Endothelial cell of umbilical vein (primary cell): ENCODE measurements around the gene ZBTB12. TPM values are rescaled to one million over a fixed set of nuclear protein-coding genes. Genes with fewer than 3 reads are reported as not detected.
"Not testable (repeated sequence)": the region's sequence is repeated elsewhere in the genome, so short reads cannot be mapped to it uniquely, and the experiment has no call there.

Source experiments
- BruUV-seq: library from RNA; stranded (reverse); fragments of 400-500 nt; replicated peaks from 2 replicates; lab custom pipeline; 2021; lab: Mats Ljungman, UMichigan
- CTCF ChIA-PET: fragments of 300-600, 350-600 bp; sonication (Branson Sonifier 250); formaldehyde crosslinking; loops from one replicate; lab custom pipeline; 2021; ENCODE audit warnings: antibody characterized with exemption, inconsistent platforms; lab: Charles Lee
- POLR2A ChIA-PET: fragments of 300-600, 350-600 bp; sonication (Branson Sonifier 250); formaldehyde crosslinking; loops from one replicate; lab custom pipeline; 2021; ENCODE audit warnings: antibody characterized with exemption, inconsistent platforms; lab: Charles Lee
- DNase-seq: peaks from one replicate; pipeline ENCODE4 v3.0.0-alpha.2; 2011; ENCODE audit warnings: low read depth, low spot score
- FAIRE-seq: peaks from 2 replicates; lab custom pipeline; 2011; peaks lifted over from hg19 to GRCh38; lab: Jason Lieb, UNC
- H2AFZ ChIP-seq: 2 replicates; pipeline ENCODE4 v1.6.0; 2012; ENCODE audit warnings: low read depth, low read length, control low read depth, inconsistent platforms
- H3K27ac ChIP-seq: 2 replicates; pipeline ENCODE4 v1.5.1; 2011; ENCODE audit warnings: low read depth, mild to moderate bottlenecking, control low read depth, low read length, moderate library complexity; ENCODE audit not compliant: insufficient read depth
- H3K27me3 ChIP-seq, 2 experiments: 2 replicates each; pipeline versions ENCODE4 v1.6.0 to v1.6.1; 2011; ENCODE audit warnings: low read length in 2 of 2, mixed read lengths in 1 of 2; ENCODE audit not compliant: control insufficient read depth in 2 of 2, insufficient read depth in 2 of 2
- H3K36me3 ChIP-seq, 2 experiments: 2 replicates in 1 of 2; 3 replicates in 1 of 2; pipeline ENCODE4 v1.5.1; 2011; ENCODE audit warnings: low read length in 2 of 2, mild to moderate bottlenecking in 1 of 2, moderate library complexity in 1 of 2; ENCODE audit not compliant: control insufficient read depth in 2 of 2, insufficient read depth in 2 of 2; ENCODE audit errors: extremely low read depth in 1 of 2
- H3K4me1 ChIP-seq: 3 replicates; pipeline ENCODE4 v1.5.1; 2011; ENCODE audit warnings: mild to moderate bottlenecking, low read length; ENCODE audit not compliant: control insufficient read depth, insufficient read depth; ENCODE audit errors: extremely low read depth
- H3K4me2 ChIP-seq: 2 replicates; pipeline ENCODE4 v1.6.1; 2011; ENCODE audit warnings: low read length, control low read depth, mixed read lengths; ENCODE audit not compliant: insufficient read depth
- H3K4me3 ChIP-seq, 3 experiments: fragments of 200-600 bp in 1 of 3; sonication (generic), shearing (Covaris generic) in 1 of 3; replicated peaks in 1 of 3; 2 replicates each; pipeline ENCODE4 v1.5.1; 2011 to 2016; ENCODE audit warnings: control low read depth in 3 of 3, low read length in 3 of 3, mild to moderate bottlenecking in 2 of 3, inconsistent platforms in 1 of 3, low read depth in 1 of 3, moderate library complexity in 1 of 3; ENCODE audit not compliant: insufficient read depth in 1 of 3
- H3K79me2 ChIP-seq: 2 replicates; pipeline ENCODE4 v1.6.0; 2012; ENCODE audit warnings: low read length, inconsistent platforms; ENCODE audit not compliant: control insufficient read depth, insufficient read depth
- H3K9ac ChIP-seq: replicated peaks from 2 replicates; pipeline ENCODE3; 2011; ENCODE audit warnings: low read length, control low read depth; ENCODE audit not compliant: insufficient read depth; ENCODE audit errors: extremely low read depth
- H3K9me1 ChIP-seq: replicated peaks from 3 replicates; pipeline ENCODE4 v1.6.0; 2011; ENCODE audit warnings: mild to moderate bottlenecking, low read length; ENCODE audit not compliant: control insufficient read depth, insufficient read depth; ENCODE audit errors: extremely low read depth
- H3K9me3 ChIP-seq: replicated peaks from 2 replicates; pipeline ENCODE4 v1.5.1; 2012; ENCODE audit warnings: low read length, inconsistent platforms; ENCODE audit not compliant: control insufficient read depth, insufficient read depth
- H4K20me1 ChIP-seq: replicated peaks from 2 replicates; pipeline ENCODE3; 2011; ENCODE audit warnings: mild to moderate bottlenecking, low read length; ENCODE audit not compliant: control insufficient read depth, insufficient read depth; ENCODE audit errors: extremely low read depth
- CTCF ChIP-seq, 2 donors: IDR thresholded peaks; 1 replicate in 1 of 2; 2 replicates in 1 of 2; pipeline ENCODE4 v1.5.1; 2011; ENCODE audit warnings: low read length in 2 of 2, mild to moderate bottlenecking in 2 of 2, moderate library complexity in 2 of 2, control low read depth in 1 of 2, inconsistent platforms in 1 of 2, low read depth in 1 of 2; ENCODE audit not compliant: insufficient read depth in 1 of 2; ENCODE audit errors: extremely low read depth in 1 of 2
- EZH2 ChIP-seq: IDR thresholded peaks from 2 replicates; pipeline ENCODE4 v1.6.1; 2012; ENCODE audit warnings: borderline replicate concordance, low read depth, mild to moderate bottlenecking, moderate library complexity, low read length, inconsistent platforms; ENCODE audit not compliant: severe bottlenecking
- FOS ChIP-seq: IDR thresholded peaks from 2 replicates; pipeline ENCODE4 v1.6.1; 2011; ENCODE audit warnings: mild to moderate bottlenecking, low read length, moderate library complexity, borderline replicate concordance; ENCODE audit not compliant: insufficient read depth
- GATA2 ChIP-seq: IDR thresholded peaks from 2 replicates; pipeline ENCODE4 v1.7.0; 2011; ENCODE audit warnings: low read depth, mild to moderate bottlenecking, moderate library complexity, mixed read lengths, low read length; ENCODE audit not compliant: insufficient read length, insufficient read depth
- JUN ChIP-seq: IDR thresholded peaks from 2 replicates; pipeline ENCODE4 v1.6.1; 2011; ENCODE audit warnings: borderline replicate concordance, low read depth; ENCODE audit not compliant: insufficient read length, insufficient read depth
- MYC ChIP-seq: IDR thresholded peaks from one replicate; pipeline ENCODE4 v1.6.1; 2011; ENCODE audit warnings: mild to moderate bottlenecking, low read depth, low read length
- POLR2A ChIP-seq: IDR thresholded peaks from 2 replicates; pipeline ENCODE4 v1.6.1; 2012; ENCODE audit warnings: low read depth, mild to moderate bottlenecking, control low read depth, low read length
- POLR2AphosphoS5 ChIP-seq: IDR thresholded peaks from 2 replicates; pipeline ENCODE4 v1.6.1; 2012; ENCODE audit warnings: low read depth, mild to moderate bottlenecking, control low read depth, low read length, moderate library complexity; ENCODE audit not compliant: insufficient read depth
- dilution Hi-C: fragments of 300-500 bp; cut with MboI; formaldehyde crosslinking; loops from one replicate; pipeline ENCODE4 v1.15.0; 2019; ENCODE audit warnings: low sequenced_read_pairs; ENCODE audit not compliant: extremely low pct_ligation_motif_present
- intact Hi-C: fragments of 100-400 bp; cut with micrococcal nuclease; formaldehyde crosslinking; loops from one replicate; pipeline ENCODE4 v1.10.0; 2022
- polyA plus RNA-seq, 4 experiments: library from polyadenylated mRNA; depleted of rRNA in 3 of 4; stranded (reverse) in 3 of 4; unstranded in 1 of 4; fragments of >200 nt; gene quantifications; 2 replicates each; pipeline versions ENCODE4 v1.2.1 to v1.2.3, GENCODE V29; 2011 to 2012; ENCODE audit warnings: missing spikeins in 1 of 4
- total RNA-seq: library from RNA; stranded (reverse); gene quantifications from 2 replicates; pipeline ENCODE4 v1.2.3, GENCODE V29; 2021
- TF ChIP-seq, protein P1 (sequence below): IDR thresholded peaks from 2 replicates; pipeline ENCODE4 v1.6.1; 2011; ENCODE audit not compliant: insufficient read depth, insufficient read length

ZBTB12 gene
- total and polyA plus RNA-seq, 2 donors (not counting 3 experiments of a cell fraction or from before 2014, with no cell fraction given) = 2.9 to 4.9 TPM

DNA sequence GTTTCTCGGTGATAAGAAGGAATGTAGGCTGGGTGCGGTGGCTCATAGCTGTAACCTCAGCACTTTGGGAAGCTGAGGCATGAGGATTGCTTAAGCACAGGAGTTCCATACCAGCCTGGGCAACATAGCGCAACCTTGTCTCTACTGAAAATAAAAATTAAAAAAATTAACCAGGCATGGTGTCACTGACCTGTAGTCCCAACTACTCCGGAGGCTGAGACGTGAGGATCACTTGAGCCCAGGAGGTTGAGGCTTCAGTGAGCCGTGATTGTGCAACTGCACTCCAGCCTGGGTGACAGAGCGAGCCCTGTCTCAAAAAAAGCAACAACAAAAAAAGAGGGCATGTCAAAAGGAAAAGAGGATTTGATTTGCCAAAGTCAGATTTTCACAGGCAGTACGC lies 43.2 kb downstream of the ZBTB12 start:
- TF ChIP-seq GATA2 (no peak), POLR2AphosphoS5 (no peak), EZH2 (no peak), POLR2A (no peak), MYC (no peak), JUN (no peak), FOS (no peak), CTCF (IDR thresholded peaks at IDR 0.05; ENCODE audit: extremely low read depth in 1 of 2, insufficient read depth in 1 of 2, low read depth in 1 of 2, low read length in 2 of 2) (no peak)
- TF ChIP-seq, protein P1, sequence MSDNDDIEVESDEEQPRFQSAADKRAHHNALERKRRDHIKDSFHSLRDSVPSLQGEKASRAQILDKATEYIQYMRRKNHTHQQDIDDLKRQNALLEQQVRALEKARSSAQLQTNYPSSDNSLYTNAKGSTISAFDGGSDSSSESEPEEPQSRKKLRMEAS = no peak
- FAIRE-seq (no peak), DNase-seq (no peak)
- Histone ChIP-seq H2AFZ (no peak overlapping the region), H3K9ac (no peak overlapping the region), H3K4me3 (no peak overlapping the region), H3K4me1 (peaks cover 7% of the 10 kb centered on the region), H4K20me1 (no peaks in the 10 kb centered on the region), H3K36me3 (peaks cover 3 to 20% of the 10 kb centered on the region in 2 experiments), H3K79me2 (peaks cover 4% of the 10 kb centered on the region), H3K27ac (no peak overlapping the region), H3K27me3 (no peaks in the 10 kb centered on the region), H3K9me3 (no peaks in the 10 kb centered on the region), H3K4me2 (no peak overlapping the region), H3K9me1 (no peaks in the 10 kb centered on the region)
- dilution Hi-C loops (no loop called here), intact Hi-C loops (no loop called here)
- no TSS peak for BruUV-seq
- CTCF ChIA-PET = interaction anchor here (1.5 to 1.7 kb wide), 2 partner anchors 22 to 89 kb away, joined by 4 read pairs; no protein-coding TSS in a partner anchor
- POLR2A ChIA-PET = no interaction called here

DNA sequence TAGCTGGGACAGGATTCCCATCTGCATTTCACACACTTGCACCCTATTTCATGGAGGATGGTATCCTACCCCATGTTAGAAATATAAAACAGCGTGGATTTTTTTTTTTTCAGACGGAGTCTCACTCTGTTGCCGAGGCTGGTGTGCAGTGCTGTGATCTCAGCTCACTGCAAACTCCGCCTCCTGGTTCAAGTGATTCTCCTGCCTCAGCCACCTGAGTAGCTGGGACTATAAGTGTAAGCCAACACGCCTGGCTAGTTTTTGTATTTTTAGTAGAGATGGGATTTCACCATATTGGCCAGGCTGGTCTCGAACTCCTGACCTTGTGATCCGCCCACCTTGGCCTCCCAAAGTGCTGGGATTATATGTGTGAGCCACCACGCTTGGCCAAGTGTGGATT lies 44.1 kb downstream of the ZBTB12 start:
- dilution Hi-C loops, H3K4me3 ChIP-seq, DNase-seq, H4K20me1 ChIP-seq, H3K79me2 ChIP-seq, H3K9me1 ChIP-seq, FAIRE-seq, H3K4me2 ChIP-seq, intact Hi-C loops, H3K4me1 ChIP-seq, H3K9me3 ChIP-seq, BruUV-seq, H2AFZ ChIP-seq, H3K27me3 ChIP-seq, H3K27ac ChIP-seq, H3K9ac ChIP-seq: not testable (repeated sequence)
- ChIA-PET POLR2A (interaction anchor here (0.6 kb wide), 1 partner anchor 22 kb away, joined by 3 read pairs; no protein-coding TSS in a partner anchor), CTCF (interaction anchor here (1.6 kb wide), 1 partner anchor 177 kb away, joined by 3 read pairs; the partner anchor contains the start of gene LY6G5C)
- peaks cover 3 to 20% of the 10 kb centered on the region in 2 experiments for H3K36me3 ChIP-seq
